ENCODE data around the gene NUAK2.
"Not testable (repeated sequence)": the region's sequence is repeated elsewhere in the genome, so short reads cannot be mapped to it uniquely, and the experiment has no call there.

DNA sequence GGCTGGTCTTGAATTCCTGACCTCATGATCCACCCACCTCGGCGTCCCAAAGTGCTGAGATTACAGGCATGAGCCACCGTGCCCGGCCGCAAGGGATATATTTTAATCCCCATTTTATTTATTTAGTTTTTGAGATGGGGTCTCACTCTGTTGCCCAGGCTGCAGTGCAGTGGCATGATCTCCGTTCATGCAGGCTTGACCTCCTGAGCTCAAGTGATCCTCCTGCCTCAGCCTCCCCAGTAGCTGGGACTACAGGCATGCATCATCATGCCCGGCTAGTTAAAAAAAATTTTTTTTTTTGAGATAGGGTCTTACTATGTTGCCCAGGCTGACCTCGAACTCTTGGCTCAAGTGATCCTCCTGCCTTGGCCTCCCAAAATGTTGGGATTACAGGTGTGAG is 43.5 kb upstream of the NUAK2 start:
- not testable (repeated sequence) for TF ChIP-seq CTCF, POLR2A (IDR thresholded peaks at IDR 0.05)

All from uterus (tissue), 2 donors.